Panc1 (cell line): ENCODE data around the gene LBR.

ENCODE experiments used
- CTCF ChIP-seq: fragments of 450-650 bp; IDR thresholded peaks from 2 replicates; pipeline ENCODE4 v1.5.1; 2017; ENCODE audit warnings: mild to moderate bottlenecking
- SIN3A ChIP-seq: IDR thresholded peaks from 2 replicates; pipeline ENCODE4 v1.6.1; 2012; ENCODE audit warnings: low read depth, mild to moderate bottlenecking, low read length, moderate library complexity, borderline replicate concordance; ENCODE audit not compliant: insufficient read depth

DNA sequence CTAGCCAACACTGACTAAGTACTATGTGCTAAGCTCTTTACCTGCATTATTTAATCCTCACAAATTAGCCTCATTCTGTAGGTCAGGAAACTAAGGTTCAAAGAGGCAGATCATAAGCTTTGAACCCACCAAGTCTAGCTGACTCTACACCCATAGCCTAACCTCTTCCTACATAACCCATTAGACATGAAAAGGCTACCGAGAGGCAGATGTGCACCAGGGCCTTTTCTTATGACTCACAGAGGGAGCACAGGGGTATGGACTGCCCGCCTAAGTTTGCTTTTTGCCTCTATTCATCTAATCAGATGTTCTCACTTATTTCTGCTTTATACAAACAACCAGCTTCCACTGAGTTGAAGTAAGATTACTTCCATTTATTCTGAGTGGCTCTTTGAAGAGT, 31.5 kb downstream of the LBR start:
- TF ChIP-seq CTCF, result no peak
- no peak for TF ChIP-seq SIN3A
